Neural crest cell (in vitro differentiated cells): ENCODE results near the gene CHSY3. TPM values are rescaled to one million over a fixed set of nuclear protein-coding genes. Genes with fewer than 3 reads are reported as not detected.

Experiments used
- DNase-seq: peaks from one replicate; pipeline ENCODE4 v3.0.0; 2021; ENCODE audit warnings: low read depth, mixed read lengths, low spot score
- H3K27ac Mint-ChIP-seq: one replicate; pipeline ENCODE4 v1.8.0; 2021; ENCODE audit warnings: mild to moderate bottlenecking, mixed read lengths; ENCODE audit not compliant: unreplicated experiment
- H3K27me3 Mint-ChIP-seq: 2 replicates; pipeline ENCODE4 v1.8.0; 2021; ENCODE audit warnings: low read depth, mild to moderate bottlenecking, mixed read lengths
- H3K36me3 Mint-ChIP-seq: 2 replicates; pipeline ENCODE4 v1.8.0; 2021; ENCODE audit warnings: low read depth, mild to moderate bottlenecking, mixed read lengths
- H3K4me1 Mint-ChIP-seq: 2 replicates; pipeline ENCODE4 v1.8.0; 2021; ENCODE audit warnings: mixed read lengths
- H3K4me3 Mint-ChIP-seq: one replicate; pipeline ENCODE4 v1.8.0; 2021; ENCODE audit warnings: mild to moderate bottlenecking, mixed read lengths
- H3K9me3 Mint-ChIP-seq: 2 replicates; pipeline ENCODE4 v1.8.0; 2021; ENCODE audit warnings: mixed read lengths
- CTCF ChIP-seq: fragments of 200-600 bp; sonication (generic); conservative IDR thresholded peaks from 2 replicates; pipeline ENCODE4 v1.5.0; 2021; ENCODE audit warnings: antibody characterized with exemption, mild to moderate bottlenecking
- total RNA-seq: library from RNA; stranded (reverse); gene quantifications from 2 replicates; pipeline ENCODE4 v1.2.1, GENCODE V29; 2021

The CHSY3 gene
- total RNA-seq, 1 donor from 2014 or later, result 0.91 TPM

- TF ChIP-seq CTCF, result no peak
- Mint-ChIP-seq H3K27me3 (no peaks in the 10 kb centered on the region), H3K9me3 (peaks cover 6% of the 10 kb centered on the region), H3K4me3 (no peak overlapping the region), H3K4me1 (no peaks in the 10 kb centered on the region), H3K27ac (no peak overlapping the region), H3K36me3 (peaks cover 5% of the 10 kb centered on the region)
- DNase-seq, result no peak
Observed at GRCh38 chr5:130055572-130055971, 151.3 kb downstream of the CHSY3 start.

GRCh38 chr5:130061746-130062145 lies 157.5 kb downstream of the CHSY3 start:
- no peak for TF ChIP-seq CTCF
- peaks cover 6% of the 10 kb centered on the region for H3K9me3 Mint-ChIP-seq

GRCh38 chr5:130063603-130064002 lies 159.3 kb downstream of the CHSY3 start:
- Mint-ChIP-seq H3K36me3 (peaks cover 5% of the 10 kb centered on the region), H3K9me3 (peaks cover 6% of the 10 kb centered on the region), H3K4me1 (peaks cover 10% of the 10 kb centered on the region), H3K27ac (no peak overlapping the region), H3K4me3 (no peak overlapping the region), H3K27me3 (no peaks in the 10 kb centered on the region)
- no peak for TF ChIP-seq CTCF
- no peak for DNase-seq

More at GRCh38 chr5:130061746-130062145, 157.5 kb downstream of the CHSY3 start:
- Mint-ChIP-seq H3K4me3 (no peak overlapping the region), H3K27ac (no peak overlapping the region), H3K36me3 (peaks cover 5% of the 10 kb centered on the region), H3K4me1 (peaks cover 10% of the 10 kb centered on the region), H3K27me3 (no peaks in the 10 kb centered on the region)
- no peak for DNase-seq

- DNase-seq, result no peak
- H3K4me3 Mint-ChIP-seq, result no peak overlapping the region
- no peak overlapping the region for H3K27ac Mint-ChIP-seq
- H3K36me3 Mint-ChIP-seq, result peaks cover 5% of the 10 kb centered on the region
- H3K9me3 Mint-ChIP-seq, result peaks cover 6% of the 10 kb centered on the region
- no peaks in the 10 kb centered on the region for H3K27me3 Mint-ChIP-seq
- H3K4me1 Mint-ChIP-seq, result peaks cover 10% of the 10 kb centered on the region
- TF ChIP-seq CTCF, result no peak
Observed at GRCh38 chr5:130064484-130064883, 160.2 kb downstream of the CHSY3 start.

- TF ChIP-seq CTCF, result no peak
- Mint-ChIP-seq H3K36me3 (no peaks in the 10 kb centered on the region), H3K27me3 (no peaks in the 10 kb centered on the region), H3K4me3 (no peak overlapping the region), H3K27ac (no peak overlapping the region), H3K4me1 (peaks cover 10% of the 10 kb centered on the region), H3K9me3 (no peaks in the 10 kb centered on the region)
- no peak for DNase-seq
Observed at GRCh38 chr5:130065617-130066016, 161.4 kb downstream of the CHSY3 start.

- H3K9me3 Mint-ChIP-seq, result no peaks in the 10 kb centered on the region
- no peak for DNase-seq
- no peaks in the 10 kb centered on the region for H3K27me3 Mint-ChIP-seq
- H3K36me3 Mint-ChIP-seq, result no peaks in the 10 kb centered on the region
- no peak for TF ChIP-seq CTCF
- peaks cover 7% of the 10 kb centered on the region for H3K4me1 Mint-ChIP-seq
- H3K27ac Mint-ChIP-seq, result no peak overlapping the region
- H3K4me3 Mint-ChIP-seq, result no peak overlapping the region
Observed at GRCh38 chr5:130066644-130067043, 162.4 kb downstream of the CHSY3 start.
